Activated naive CD4-positive, alpha-beta T cell treated with anti-CD3 and anti-CD28 coated beads for 36 hours (primary cell): ENCODE measurements around the gene CCL16. TPM values are rescaled to one million over a fixed set of nuclear protein-coding genes. Genes with fewer than 3 reads are reported as not detected.
A peak's percentile ranks its signal among the peaks of the same experiment; 100 is the strongest.

Experiments used
- CTCF ChIA-PET: fragments of 350-600 bp; sonication (Branson Sonifier 250); formaldehyde crosslinking; loops from one replicate; lab custom pipeline; 2021; ENCODE audit warnings: antibody characterized with exemption; lab: Charles Lee
- DNase-seq: peaks from one replicate; pipeline ENCODE4 v3.0.0-alpha.2; 2020
- H3K27ac Mint-ChIP-seq: one replicate; pipeline ENCODE4 v1.8.0; 2021; ENCODE audit warnings: mild to moderate bottlenecking, mixed read lengths
- H3K27me3 Mint-ChIP-seq: one replicate; pipeline ENCODE4 v1.8.0; 2021; ENCODE audit warnings: low read depth, mixed read lengths
- H3K36me3 Mint-ChIP-seq: one replicate; pipeline ENCODE4 v1.8.0; 2021; ENCODE audit warnings: low read depth, mixed read lengths
- H3K4me1 Mint-ChIP-seq: one replicate; pipeline ENCODE4 v1.8.0; 2021; ENCODE audit warnings: low read depth, mixed read lengths
- H3K4me3 Mint-ChIP-seq: one replicate; pipeline ENCODE4 v1.8.0; 2021; ENCODE audit warnings: mild to moderate bottlenecking, moderate library complexity, mixed read lengths
- H3K9me3 Mint-ChIP-seq: one replicate; pipeline ENCODE4 v1.8.0; 2021; ENCODE audit warnings: mixed read lengths
- intact Hi-C: fragments of 100-400 bp; cut with micrococcal nuclease; formaldehyde crosslinking; loops from one replicate; pipeline ENCODE4 v1.15.1; 2023
- total RNA-seq, 2 experiments: library from RNA; stranded (reverse); gene quantifications; one replicate each; pipeline ENCODE4 v1.2.3, GENCODE V29; 2021

Gene CCL16
- total RNA-seq, 2 experiments from 2014 or later: not detected

GRCh38 chr17:35981908-35982330 is 622 bp upstream of the CCL16 start:
- no peak overlapping the region for H3K4me3 Mint-ChIP-seq
- CTCF ChIA-PET: interaction anchor here (0.6 to 2.4 kb wide), 6 partner anchors 12 to 167 kb away, joined by 3 to 19 read pairs (median 6); no protein-coding TSS in a partner anchor
- H3K4me1 Mint-ChIP-seq: no peaks in the 10 kb centered on the region
- intact Hi-C loops: no loop called here
- no peak overlapping the region for H3K27ac Mint-ChIP-seq
- H3K27me3 Mint-ChIP-seq: peaks cover 4% of the 10 kb centered on the region
- peak; percentile 18 for DNase-seq
- no peaks in the 10 kb centered on the region for H3K36me3 Mint-ChIP-seq
- H3K9me3 Mint-ChIP-seq: no peaks in the 10 kb centered on the region

GRCh38 chr17:35978346-35978745 is 3.0 kb downstream of the CCL16 start:
- CTCF ChIA-PET: interaction anchor here (0.6 to 13.9 kb wide), 5 partner anchors 9 to 169 kb away, joined by 3 to 285 read pairs (median 10); no protein-coding TSS in a partner anchor
- DNase-seq: no peak
- peaks cover 9% of the 10 kb centered on the region for H3K27me3 Mint-ChIP-seq

GRCh38 chr17:35977509-35977908 is 3.8 kb downstream of the CCL16 start:
- Mint-ChIP-seq H3K4me1 (no peaks in the 10 kb centered on the region), H3K27me3 (peaks cover 9% of the 10 kb centered on the region), H3K4me3 (no peak overlapping the region), H3K27ac (no peak overlapping the region), H3K9me3 (no peaks in the 10 kb centered on the region), H3K36me3 (no peaks in the 10 kb centered on the region)
- DNase-seq: no peak
- intact Hi-C loops: no loop called here
- CTCF ChIA-PET: interaction anchor here (0.6 to 13.9 kb wide), 5 partner anchors 8 to 170 kb away, joined by 3 to 285 read pairs (median 10); no protein-coding TSS in a partner anchor

More at GRCh38 chr17:35978346-35978745, 3.0 kb downstream of the CCL16 start:
- Mint-ChIP-seq H3K27ac (no peak overlapping the region), H3K9me3 (no peaks in the 10 kb centered on the region), H3K36me3 (no peaks in the 10 kb centered on the region), H3K4me1 (no peaks in the 10 kb centered on the region), H3K4me3 (no peak overlapping the region)
- intact Hi-C loops: no loop called here

- Mint-ChIP-seq H3K4me1 (no peaks in the 10 kb centered on the region), H3K9me3 (no peaks in the 10 kb centered on the region), H3K27me3 (peaks cover 11% of the 10 kb centered on the region), H3K27ac (no peak overlapping the region), H3K4me3 (no peak overlapping the region), H3K36me3 (no peaks in the 10 kb centered on the region)
- intact Hi-C loops: no loop called here
- no peak for DNase-seq
- CTCF ChIA-PET: interaction anchor here (0.7 to 13.9 kb wide), 8 partner anchors 15 to 550 kb away, joined by 3 to 285 read pairs (median 4); no protein-coding TSS in a partner anchor
These were observed 7.7 kb downstream of the CCL16 start for GRCh38 chr17:35973333-35974260.

- Mint-ChIP-seq H3K9me3 (no peaks in the 10 kb centered on the region), H3K27me3 (peaks cover 8% of the 10 kb centered on the region), H3K27ac (no peak overlapping the region), H3K4me1 (no peaks in the 10 kb centered on the region), H3K4me3 (no peak overlapping the region), H3K36me3 (no peaks in the 10 kb centered on the region)
- intact Hi-C loops: no loop called here
- CTCF ChIA-PET: interaction anchor here (0.7 to 13.9 kb wide), 6 partner anchors 14 to 175 kb away, joined by 3 to 285 read pairs (median 6); no protein-coding TSS in a partner anchor
- DNase-seq: no peak
These were observed 8.4 kb downstream of the CCL16 start for GRCh38 chr17:35972945-35973332.

GRCh38 chr17:35972535-35972934 is 8.8 kb downstream of the CCL16 start:
- no peak for DNase-seq
- Mint-ChIP-seq H3K4me3 (no peak overlapping the region), H3K9me3 (no peaks in the 10 kb centered on the region), H3K27ac (no peak overlapping the region), H3K36me3 (no peaks in the 10 kb centered on the region), H3K4me1 (no peaks in the 10 kb centered on the region), H3K27me3 (peaks cover 8% of the 10 kb centered on the region)
- CTCF ChIA-PET: interaction anchor here (0.7 to 13.9 kb wide), 5 partner anchors 14 to 175 kb away, joined by 3 to 285 read pairs (median 7); no protein-coding TSS in a partner anchor
- intact Hi-C loops: no loop called here

GRCh38 chr17:35972066-35972465 is 9.2 kb downstream of the CCL16 start:
- Mint-ChIP-seq H3K4me3 (no peak overlapping the region), H3K9me3 (no peaks in the 10 kb centered on the region), H3K36me3 (no peaks in the 10 kb centered on the region), H3K4me1 (no peaks in the 10 kb centered on the region), H3K27ac (no peak overlapping the region), H3K27me3 (peaks cover 8% of the 10 kb centered on the region)
- intact Hi-C loops: no loop called here
- CTCF ChIA-PET: interaction anchor here (13.9 kb wide), 1 partner anchor 175 kb away, joined by 285 read pairs; no protein-coding TSS in a partner anchor
- no peak for DNase-seq

- peak; percentile 90 for DNase-seq
- Mint-ChIP-seq H3K4me3 (no peak overlapping the region), H3K9me3 (no peaks in the 10 kb centered on the region), H3K4me1 (no peaks in the 10 kb centered on the region), H3K27ac (no peak overlapping the region), H3K36me3 (no peaks in the 10 kb centered on the region), H3K27me3 (peaks cover 2% of the 10 kb centered on the region)
- CTCF ChIA-PET: interaction anchor here (0.6 to 13.9 kb wide), 26 partner anchors 8 to 513 kb away, joined by 3 to 285 read pairs (median 4); partner anchors contain the start of genes CCL16 and RDM1
- intact Hi-C loops: loop anchor here (1.0 to 2.0 kb wide), 3 partner anchors 103 to 514 kb away; no protein-coding TSS in a partner anchor
These were observed 11.5 kb downstream of the CCL16 start for GRCh38 chr17:35969558-35970380.

- no peaks in the 10 kb centered on the region for H3K9me3 Mint-ChIP-seq
- CTCF ChIA-PET: interaction anchor here (0.7 to 13.9 kb wide), 13 partner anchors 11 to 216 kb away, joined by 3 to 285 read pairs (median 3); partner anchors contain the start of gene RDM1
- H3K36me3 Mint-ChIP-seq: no peaks in the 10 kb centered on the region
- H3K4me1 Mint-ChIP-seq: no peaks in the 10 kb centered on the region
- no peak overlapping the region for H3K4me3 Mint-ChIP-seq
- peaks cover 2% of the 10 kb centered on the region for H3K27me3 Mint-ChIP-seq
- no peak for DNase-seq
- intact Hi-C loops: loop anchor here (1.0 to 2.0 kb wide), 3 partner anchors 104 to 515 kb away; no protein-coding TSS in a partner anchor
- H3K27ac Mint-ChIP-seq: no peak overlapping the region
These were observed 12.7 kb downstream of the CCL16 start for GRCh38 chr17:35968520-35969054.

GRCh38 chr17:35965272-35965671 is 16.0 kb downstream of the CCL16 start:
- Mint-ChIP-seq H3K9me3 (no peaks in the 10 kb centered on the region), H3K4me1 (no peaks in the 10 kb centered on the region), H3K36me3 (no peaks in the 10 kb centered on the region), H3K4me3 (no peak overlapping the region), H3K27ac (no peak overlapping the region), H3K27me3 (no peaks in the 10 kb centered on the region)
- DNase-seq: no peak
- CTCF ChIA-PET: interaction anchor here (2.0 to 13.9 kb wide), 2 partner anchors 11 to 182 kb away, joined by 4 to 285 read pairs; no protein-coding TSS in a partner anchor
- intact Hi-C loops: no loop called here

- Mint-ChIP-seq H3K27me3 (peaks cover 2% of the 10 kb centered on the region), H3K36me3 (no peaks in the 10 kb centered on the region), H3K4me3 (no peak overlapping the region), H3K4me1 (no peaks in the 10 kb centered on the region), H3K27ac (no peak overlapping the region), H3K9me3 (no peaks in the 10 kb centered on the region)
- intact Hi-C loops: no loop called here
- CTCF ChIA-PET: interaction anchor here (1.0 to 1.2 kb wide), 2 partner anchors 12 to 185 kb away, joined by 4 to 5 read pairs; no protein-coding TSS in a partner anchor
- no peak for DNase-seq
These were observed 17.6 kb downstream of the CCL16 start for GRCh38 chr17:35963663-35964062.
